PC-3 (cell line): Measurements from ENCODE around the gene RALGDS.

Experiments used
- EZH2phosphoT487 ChIP-seq: fragments of 300-600 bp; sonication (generic); IDR thresholded peaks from 2 replicates; pipeline ENCODE4 v1.6.1; 2018; ENCODE audit warnings: mild to moderate bottlenecking, antibody characterized with exemption, low read length, borderline replicate concordance
- TF ChIP-seq, protein P1 (sequence below): fragments of 300-600 bp; sonication (generic); conservative IDR thresholded peaks from 2 replicates; pipeline ENCODE4 v1.5.1; 2017; ENCODE audit warnings: antibody characterized with exemption, low read depth, mild to moderate bottlenecking, low read length

DNA sequence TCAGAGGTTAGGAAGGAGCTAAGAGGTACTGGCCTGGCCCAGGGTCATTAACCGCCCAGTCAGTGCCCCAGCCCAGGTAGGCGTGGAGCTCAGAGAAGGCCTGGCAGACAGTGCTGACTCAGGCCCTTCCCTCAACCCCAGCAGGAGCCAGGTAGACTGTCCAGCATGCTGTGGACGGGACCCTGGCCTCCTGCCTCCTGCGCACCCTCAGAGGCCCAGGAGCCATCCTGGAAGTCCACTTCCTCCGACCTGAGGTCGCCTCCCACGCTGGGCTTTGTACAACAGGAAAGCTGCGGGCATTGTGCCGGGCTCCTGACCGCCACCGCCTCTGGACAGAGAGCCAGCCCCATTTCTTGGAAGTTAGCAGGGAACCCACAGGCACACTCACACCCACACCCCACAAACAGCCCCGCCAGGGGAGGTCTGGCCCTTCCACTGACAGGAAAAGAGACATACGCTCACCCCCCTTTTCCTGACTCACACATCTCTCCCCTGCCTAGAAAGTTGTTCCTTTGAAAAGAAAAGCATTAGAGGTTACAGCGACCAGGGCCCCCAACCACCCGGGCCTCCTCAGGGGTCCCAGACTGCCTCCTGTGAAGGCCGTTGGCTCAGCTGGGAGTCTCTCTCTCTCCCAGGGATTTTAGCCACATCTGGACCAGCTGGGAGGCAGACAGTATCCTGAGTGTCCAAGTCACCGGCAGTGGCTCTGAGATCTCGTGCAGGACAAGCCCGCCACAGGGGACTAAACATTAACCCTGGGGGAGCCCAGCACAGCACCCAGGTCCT lies 7.7 kb downstream of the RALGDS start:
- TF ChIP-seq, protein P1, sequence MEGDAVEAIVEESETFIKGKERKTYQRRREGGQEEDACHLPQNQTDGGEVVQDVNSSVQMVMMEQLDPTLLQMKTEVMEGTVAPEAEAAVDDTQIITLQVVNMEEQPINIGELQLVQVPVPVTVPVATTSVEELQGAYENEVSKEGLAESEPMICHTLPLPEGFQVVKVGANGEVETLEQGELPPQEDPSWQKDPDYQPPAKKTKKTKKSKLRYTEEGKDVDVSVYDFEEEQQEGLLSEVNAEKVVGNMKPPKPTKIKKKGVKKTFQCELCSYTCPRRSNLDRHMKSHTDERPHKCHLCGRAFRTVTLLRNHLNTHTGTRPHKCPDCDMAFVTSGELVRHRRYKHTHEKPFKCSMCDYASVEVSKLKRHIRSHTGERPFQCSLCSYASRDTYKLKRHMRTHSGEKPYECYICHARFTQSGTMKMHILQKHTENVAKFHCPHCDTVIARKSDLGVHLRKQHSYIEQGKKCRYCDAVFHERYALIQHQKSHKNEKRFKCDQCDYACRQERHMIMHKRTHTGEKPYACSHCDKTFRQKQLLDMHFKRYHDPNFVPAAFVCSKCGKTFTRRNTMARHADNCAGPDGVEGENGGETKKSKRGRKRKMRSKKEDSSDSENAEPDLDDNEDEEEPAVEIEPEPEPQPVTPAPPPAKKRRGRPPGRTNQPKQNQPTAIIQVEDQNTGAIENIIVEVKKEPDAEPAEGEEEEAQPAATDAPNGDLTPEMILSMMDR, result no peak
- no peak for TF ChIP-seq EZH2phosphoT487
